Measurements from ENCODE around the gene CCNL2. TPM values are rescaled to one million over a fixed set of nuclear protein-coding genes. Genes with fewer than 3 reads are reported as not detected.
A peak's percentile ranks its signal among the peaks of the same experiment; 100 is the strongest.

Gene CCNL2
- total and polyA plus RNA-seq, 2 of the 13 experiments (the other 11 are each of a cell fraction or from before 2014, with no cell fraction given) = 105 to 340 TPM

- TF ChIP-seq REST (IDR thresholded peaks at IDR 0.05; ENCODE audit: borderline replicate concordance in 1 of 2, low read depth in 1 of 2, low read length in 2 of 2) = peak in 1 of 2 experiments; percentile 52; a peak in 2 of 4 replicates
- no peak for TF ChIP-seq ZNF777 (CRISPR knock-in tag; IDR thresholded peaks at IDR 0.05)
- TF ChIP-seq ZFP37 (CRISPR knock-in tag; IDR thresholded peaks at IDR 0.05; ENCODE audit: borderline replicate concordance) = peak; percentile 85; the same call in 1 of the 2 replicates
- 0 out of 2 replicates have a peak, but pooled peaks have one; percentile 44 for TF ChIP-seq POLR2AphosphoS2 (IDR thresholded peaks at IDR 0.05; ENCODE audit: low read depth, low read length)
- TF ChIP-seq RARG (CRISPR knock-in tag; IDR thresholded peaks at IDR 0.05; ENCODE audit: low read depth) = no peak; the same call in 1 of the 2 replicates
- TF ChIP-seq ZNF101 (CRISPR knock-in tag; IDR thresholded peaks at IDR 0.05; ENCODE audit: borderline replicate concordance, low read depth) = no peak
- TF ChIP-seq MTERF4 (CRISPR knock-in tag; IDR thresholded peaks at IDR 0.05) = no peak; the same call in 1 of the 2 replicates
- TF ChIP-seq ZBTB25 (CRISPR knock-in tag; IDR thresholded peaks at IDR 0.05) = peak; percentile 97
- TF ChIP-seq ZNF451 (CRISPR knock-in tag; IDR thresholded peaks at IDR 0.05) = peak; percentile 89
- no peak for TF ChIP-seq ZNF180 (CRISPR knock-in tag; IDR thresholded peaks at IDR 0.05; ENCODE audit: borderline replicate concordance, low read depth)
- peak; percentile 79; the same call in 1 of the 2 replicates for TF ChIP-seq RFXANK (CRISPR knock-in tag; IDR thresholded peaks at IDR 0.05)
- no peak for TF ChIP-seq NFE2L1 (CRISPR knock-in tag; IDR thresholded peaks at IDR 0.05; ENCODE audit: borderline replicate concordance)
- 0 out of 2 replicates have a peak, but pooled peaks have one; percentile 41 for TF ChIP-seq ZFYVE20 (CRISPR knock-in tag; IDR thresholded peaks at IDR 0.05; ENCODE audit: borderline replicate concordance, low read depth)
- TF ChIP-seq MZF1 (CRISPR knock-in tag; IDR thresholded peaks at IDR 0.05; ENCODE audit: borderline replicate concordance) = peak; percentile 59; the same call in 1 of the 2 replicates
- TF ChIP-seq SNAPC4 (CRISPR knock-in tag; IDR thresholded peaks at IDR 0.05) = no peak
- TF ChIP-seq HOXA3 (CRISPR knock-in tag; IDR thresholded peaks at IDR 0.05) = peak; percentile 97
Measured at GRCh38 chr1:1400576-1401456, 1.7 kb upstream of the CCNL2 start (continued).
